Calu3 (cell line): ENCODE results near the gene BIRC5. TPM values are rescaled to one million over a fixed set of nuclear protein-coding genes. Genes with fewer than 3 reads are reported as not detected.

Experiments
- BruUV-seq: library from RNA; stranded (reverse); fragments of 400-500 nt; replicated peaks from 2 replicates; lab custom pipeline; 2021; lab: Mats Ljungman, UMichigan
- CTCF ChIA-PET: fragments of 300-600 bp; sonication (Branson Sonifier 250); formaldehyde crosslinking; loops from one replicate; lab custom pipeline; 2022; ENCODE audit warnings: antibody characterized with exemption; lab: Charles Lee
- DNase-seq: peaks from one replicate; pipeline ENCODE4 v3.0.0; 2022
- H3K27ac Mint-ChIP-seq: one replicate; pipeline ENCODE4 v1.8.0; 2022; ENCODE audit warnings: mixed read lengths; ENCODE audit not compliant: unreplicated experiment
- H3K27me3 Mint-ChIP-seq: one replicate; pipeline ENCODE4 v1.8.0; 2022; ENCODE audit warnings: mixed read lengths; ENCODE audit not compliant: unreplicated experiment
- H3K36me3 Mint-ChIP-seq: one replicate; pipeline ENCODE4 v1.8.0; 2022; ENCODE audit warnings: mild to moderate bottlenecking, moderate library complexity, mixed read lengths; ENCODE audit not compliant: insufficient read depth, unreplicated experiment
- H3K4me1 Mint-ChIP-seq: one replicate; pipeline ENCODE4 v1.8.0; 2022; ENCODE audit warnings: mild to moderate bottlenecking, low read depth, mixed read lengths; ENCODE audit not compliant: unreplicated experiment
- H3K4me3 Mint-ChIP-seq: one replicate; pipeline ENCODE4 v1.8.0; 2022; ENCODE audit warnings: mild to moderate bottlenecking, low read depth, moderate library complexity, mixed read lengths; ENCODE audit not compliant: unreplicated experiment
- H3K9me3 Mint-ChIP-seq: one replicate; pipeline ENCODE4 v1.8.0; 2022; ENCODE audit warnings: low read depth, mixed read lengths; ENCODE audit not compliant: unreplicated experiment
- intact Hi-C: fragments of 100-400 bp; cut with micrococcal nuclease; formaldehyde crosslinking; loops from one replicate; pipeline ENCODE4 v1.10.0; 2022; ENCODE audit not compliant: unreplicated experiment
- total RNA-seq: library from RNA; stranded (reverse); gene quantifications from 2 replicates; pipeline ENCODE4 v1.2.3, GENCODE V29; 2022
- TF ChIP-seq, protein P1 (sequence below): fragments of 200-600 bp; IDR thresholded peaks from one replicate; pipeline ENCODE4 v1.8.0; 2022; ENCODE audit warnings: antibody characterized with exemption; ENCODE audit not compliant: unreplicated experiment

The BIRC5 gene
- total RNA-seq, 1 experiment from 2014 or later = 58.5 TPM

- no peak overlapping the region for H3K4me3 Mint-ChIP-seq
- DNase-seq = no peak
- H3K27ac Mint-ChIP-seq = no peak overlapping the region
- no peaks in the 10 kb centered on the region for H3K9me3 Mint-ChIP-seq
- peaks cover 9% of the 10 kb centered on the region for H3K4me1 Mint-ChIP-seq
- intact Hi-C loops = no loop called here
- no TSS peak for BruUV-seq
- no peaks in the 10 kb centered on the region for H3K36me3 Mint-ChIP-seq
- TF ChIP-seq, protein P1, sequence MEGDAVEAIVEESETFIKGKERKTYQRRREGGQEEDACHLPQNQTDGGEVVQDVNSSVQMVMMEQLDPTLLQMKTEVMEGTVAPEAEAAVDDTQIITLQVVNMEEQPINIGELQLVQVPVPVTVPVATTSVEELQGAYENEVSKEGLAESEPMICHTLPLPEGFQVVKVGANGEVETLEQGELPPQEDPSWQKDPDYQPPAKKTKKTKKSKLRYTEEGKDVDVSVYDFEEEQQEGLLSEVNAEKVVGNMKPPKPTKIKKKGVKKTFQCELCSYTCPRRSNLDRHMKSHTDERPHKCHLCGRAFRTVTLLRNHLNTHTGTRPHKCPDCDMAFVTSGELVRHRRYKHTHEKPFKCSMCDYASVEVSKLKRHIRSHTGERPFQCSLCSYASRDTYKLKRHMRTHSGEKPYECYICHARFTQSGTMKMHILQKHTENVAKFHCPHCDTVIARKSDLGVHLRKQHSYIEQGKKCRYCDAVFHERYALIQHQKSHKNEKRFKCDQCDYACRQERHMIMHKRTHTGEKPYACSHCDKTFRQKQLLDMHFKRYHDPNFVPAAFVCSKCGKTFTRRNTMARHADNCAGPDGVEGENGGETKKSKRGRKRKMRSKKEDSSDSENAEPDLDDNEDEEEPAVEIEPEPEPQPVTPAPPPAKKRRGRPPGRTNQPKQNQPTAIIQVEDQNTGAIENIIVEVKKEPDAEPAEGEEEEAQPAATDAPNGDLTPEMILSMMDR = no peak
- H3K27me3 Mint-ChIP-seq = peaks cover 38% of the 10 kb centered on the region
- CTCF ChIA-PET = interaction anchor here (0.7 to 1.7 kb wide), 3 partner anchors 9 to 18 kb away, joined by 3 to 7 read pairs (median 4); no protein-coding TSS in a partner anchor
These were observed 55.2 kb downstream of the BIRC5 start for GRCh38 chr17:78268951-78269905.

- BruUV-seq = no TSS peak
- no peaks in the 10 kb centered on the region for H3K36me3 Mint-ChIP-seq
- intact Hi-C loops = no loop called here
- DNase-seq = no peak
- no peak overlapping the region for H3K27ac Mint-ChIP-seq
- peaks cover 38% of the 10 kb centered on the region for H3K27me3 Mint-ChIP-seq
- TF ChIP-seq, protein P1 = no peak
- H3K9me3 Mint-ChIP-seq = no peaks in the 10 kb centered on the region
- no peak overlapping the region for H3K4me3 Mint-ChIP-seq
- H3K4me1 Mint-ChIP-seq = peaks cover 9% of the 10 kb centered on the region
- CTCF ChIA-PET = interaction anchor here (0.8 to 1.7 kb wide), 2 partner anchors 8 to 19 kb away, joined by 3 to 4 read pairs; no protein-coding TSS in a partner anchor
These were observed 55.9 kb downstream of the BIRC5 start for GRCh38 chr17:78269955-78270381.

- TF ChIP-seq, protein P1 = no peak
- DNase-seq = no peak
- Mint-ChIP-seq H3K4me1 (peaks cover 3% of the 10 kb centered on the region), H3K9me3 (no peaks in the 10 kb centered on the region), H3K36me3 (no peaks in the 10 kb centered on the region), H3K27ac (no peak overlapping the region), H3K27me3 (peaks cover 38% of the 10 kb centered on the region), H3K4me3 (no peak overlapping the region)
- BruUV-seq = no TSS peak
- intact Hi-C loops = no loop called here
- CTCF ChIA-PET = interaction anchor here (0.6 kb wide), 1 partner anchor 18 kb away, joined by 3 read pairs; no protein-coding TSS in a partner anchor
These were observed 57.5 kb downstream of the BIRC5 start for GRCh38 chr17:78271419-78272170.

- TF ChIP-seq, protein P1 = no peak
- CTCF ChIA-PET = no interaction called here
- Mint-ChIP-seq H3K36me3 (no peaks in the 10 kb centered on the region), H3K4me3 (peak overlapping the region; percentile 21), H3K27ac (peak overlapping the region; percentile 39), H3K4me1 (no peaks in the 10 kb centered on the region), H3K9me3 (no peaks in the 10 kb centered on the region), H3K27me3 (peaks cover 38% of the 10 kb centered on the region)
- no TSS peak for BruUV-seq
- peak; percentile 55 for DNase-seq
- intact Hi-C loops = no loop called here
These were observed 58.3 kb downstream of the BIRC5 start for GRCh38 chr17:78272181-78272913.
